ENCODE measurements around the gene SUPT6H.

Gene SUPT6H

GRCh38 chr17:28745786-28746411 lies 83.9 kb downstream of the SUPT6H start (continued):
- TF ChIP-seq, protein P1, sequence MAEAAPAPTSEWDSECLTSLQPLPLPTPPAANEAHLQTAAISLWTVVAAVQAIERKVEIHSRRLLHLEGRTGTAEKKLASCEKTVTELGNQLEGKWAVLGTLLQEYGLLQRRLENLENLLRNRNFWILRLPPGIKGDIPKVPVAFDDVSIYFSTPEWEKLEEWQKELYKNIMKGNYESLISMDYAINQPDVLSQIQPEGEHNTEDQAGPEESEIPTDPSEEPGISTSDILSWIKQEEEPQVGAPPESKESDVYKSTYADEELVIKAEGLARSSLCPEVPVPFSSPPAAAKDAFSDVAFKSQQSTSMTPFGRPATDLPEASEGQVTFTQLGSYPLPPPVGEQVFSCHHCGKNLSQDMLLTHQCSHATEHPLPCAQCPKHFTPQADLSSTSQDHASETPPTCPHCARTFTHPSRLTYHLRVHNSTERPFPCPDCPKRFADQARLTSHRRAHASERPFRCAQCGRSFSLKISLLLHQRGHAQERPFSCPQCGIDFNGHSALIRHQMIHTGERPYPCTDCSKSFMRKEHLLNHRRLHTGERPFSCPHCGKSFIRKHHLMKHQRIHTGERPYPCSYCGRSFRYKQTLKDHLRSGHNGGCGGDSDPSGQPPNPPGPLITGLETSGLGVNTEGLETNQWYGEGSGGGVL (tag by site-specific recombination; IDR thresholded peaks at IDR 0.05), result no peak
- no peak for TF ChIP-seq ZNF518A (tag by site-specific recombination; conservative IDR thresholded peaks at IDR 0.05; ENCODE audit: low read depth)
- TF ChIP-seq TRIM28 (IDR thresholded peaks at IDR 0.05; ENCODE audit: borderline replicate concordance, low read length), result no peak
- peak; percentile 32; the same call in 1 of the 2 replicates for TF ChIP-seq ZBTB20 (tag by site-specific recombination; IDR thresholded peaks at IDR 0.05)
- no peak for TF ChIP-seq ZNF48 (tag by site-specific recombination; IDR thresholded peaks at IDR 0.05)
- no peak for TF ChIP-seq ZNF391 (tag by site-specific recombination; IDR thresholded peaks at IDR 0.05; ENCODE audit: borderline replicate concordance, low read depth)
- no peak for TF ChIP-seq ZXDB (tag by site-specific recombination; IDR thresholded peaks at IDR 0.05)
- TF ChIP-seq, protein P2, sequence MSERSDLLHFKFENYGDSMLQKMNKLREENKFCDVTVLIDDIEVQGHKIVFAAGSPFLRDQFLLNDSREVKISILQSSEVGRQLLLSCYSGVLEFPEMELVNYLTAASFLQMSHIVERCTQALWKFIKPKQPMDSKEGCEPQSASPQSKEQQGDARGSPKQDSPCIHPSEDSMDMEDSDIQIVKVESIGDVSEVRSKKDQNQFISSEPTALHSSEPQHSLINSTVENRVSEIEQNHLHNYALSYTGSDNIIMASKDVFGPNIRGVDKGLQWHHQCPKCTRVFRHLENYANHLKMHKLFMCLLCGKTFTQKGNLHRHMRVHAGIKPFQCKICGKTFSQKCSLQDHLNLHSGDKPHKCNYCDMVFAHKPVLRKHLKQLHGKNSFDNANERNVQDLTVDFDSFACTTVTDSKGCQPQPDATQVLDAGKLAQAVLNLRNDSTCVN (tag by site-specific recombination; optimal IDR thresholded peaks at IDR 0.05), result no peak
- TF ChIP-seq, protein P3, sequence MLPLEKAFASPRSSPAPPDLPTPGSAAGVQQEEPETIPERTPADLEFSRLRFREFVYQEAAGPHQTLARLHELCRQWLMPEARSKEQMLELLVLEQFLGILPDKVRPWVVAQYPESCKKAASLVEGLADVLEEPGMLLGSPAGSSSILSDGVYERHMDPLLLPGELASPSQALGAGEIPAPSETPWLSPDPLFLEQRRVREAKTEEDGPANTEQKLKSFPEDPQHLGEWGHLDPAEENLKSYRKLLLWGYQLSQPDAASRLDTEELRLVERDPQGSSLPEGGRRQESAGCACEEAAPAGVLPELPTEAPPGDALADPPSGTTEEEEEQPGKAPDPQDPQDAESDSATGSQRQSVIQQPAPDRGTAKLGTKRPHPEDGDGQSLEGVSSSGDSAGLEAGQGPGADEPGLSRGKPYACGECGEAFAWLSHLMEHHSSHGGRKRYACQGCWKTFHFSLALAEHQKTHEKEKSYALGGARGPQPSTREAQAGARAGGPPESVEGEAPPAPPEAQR (tag by site-specific recombination; IDR thresholded peaks at IDR 0.05), result no peak
- TF ChIP-seq ZNF19 (tag by site-specific recombination; IDR thresholded peaks at IDR 0.05; ENCODE audit: low read depth), result no peak
- 0 out of 2 replicates have a peak, but pooled peaks have one; percentile 5 for TF ChIP-seq ZIC2 (tag by site-specific recombination; IDR thresholded peaks at IDR 0.05)
- TF ChIP-seq ZNF830 (tag by site-specific recombination; IDR thresholded peaks at IDR 0.05; ENCODE audit: low read depth), result no peak
- no peak for TF ChIP-seq GLI2 (tag by site-specific recombination; IDR thresholded peaks at IDR 0.05; ENCODE audit: borderline replicate concordance, low read depth)
- TF ChIP-seq ZNF621 (tag by site-specific recombination; IDR thresholded peaks at IDR 0.05), result no peak
- no peak for TF ChIP-seq ZNF350 (tag by site-specific recombination; IDR thresholded peaks at IDR 0.05)
- TF ChIP-seq, protein P4, sequence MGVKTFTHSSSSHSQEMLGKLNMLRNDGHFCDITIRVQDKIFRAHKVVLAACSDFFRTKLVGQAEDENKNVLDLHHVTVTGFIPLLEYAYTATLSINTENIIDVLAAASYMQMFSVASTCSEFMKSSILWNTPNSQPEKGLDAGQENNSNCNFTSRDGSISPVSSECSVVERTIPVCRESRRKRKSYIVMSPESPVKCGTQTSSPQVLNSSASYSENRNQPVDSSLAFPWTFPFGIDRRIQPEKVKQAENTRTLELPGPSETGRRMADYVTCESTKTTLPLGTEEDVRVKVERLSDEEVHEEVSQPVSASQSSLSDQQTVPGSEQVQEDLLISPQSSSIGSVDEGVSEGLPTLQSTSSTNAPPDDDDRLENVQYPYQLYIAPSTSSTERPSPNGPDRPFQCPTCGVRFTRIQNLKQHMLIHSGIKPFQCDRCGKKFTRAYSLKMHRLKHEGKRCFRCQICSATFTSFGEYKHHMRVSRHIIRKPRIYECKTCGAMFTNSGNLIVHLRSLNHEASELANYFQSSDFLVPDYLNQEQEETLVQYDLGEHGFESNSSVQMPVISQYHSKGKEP (tag by site-specific recombination; IDR thresholded peaks at IDR 0.05), result no peak
- TF ChIP-seq ZNF223 (tag by site-specific recombination; IDR thresholded peaks at IDR 0.05), result no peak
- no peak for TF ChIP-seq ZNF416 (tag by site-specific recombination; IDR thresholded peaks at IDR 0.05)
- no peak for TF ChIP-seq HOXA7 (CRISPR knock-in tag; IDR thresholded peaks at IDR 0.05; ENCODE audit: borderline replicate concordance)
- no peak for TF ChIP-seq ZNF423 (tag by site-specific recombination; IDR thresholded peaks at IDR 0.05)
- no peak for TF ChIP-seq BCL11A (tag by site-specific recombination; IDR thresholded peaks at IDR 0.05; ENCODE audit: low read depth)
- TF ChIP-seq ZNF10 (tag by site-specific recombination; IDR thresholded peaks at IDR 0.05), result no peak
- TF ChIP-seq ZNF292 (tag by site-specific recombination; IDR thresholded peaks at IDR 0.05; ENCODE audit: borderline replicate concordance, low read depth), result no peak
- TF ChIP-seq ZNF701 (tag by site-specific recombination; IDR thresholded peaks at IDR 0.05), result no peak
- no peak for TF ChIP-seq ZBTB1 (tag by site-specific recombination; IDR thresholded peaks at IDR 0.05)
- no peak for TF ChIP-seq ZNF146 (tag by site-specific recombination; IDR thresholded peaks at IDR 0.05)
- TF ChIP-seq ZNF266 (tag by site-specific recombination; IDR thresholded peaks at IDR 0.05; ENCODE audit: low read depth), result no peak
- 0 out of 2 replicates have a peak, but pooled peaks have one; percentile 5 for TF ChIP-seq ZNF341 (tag by site-specific recombination; IDR thresholded peaks at IDR 0.05; ENCODE audit: low read depth)
